Measurements from ENCODE around the gene PLAC8L1. TPM values are rescaled to one million over a fixed set of nuclear protein-coding genes. Genes with fewer than 3 reads are reported as not detected.

PLAC8L1 gene
- total RNA-seq, 1 experiment from 2014 or later: not detected

DNA sequence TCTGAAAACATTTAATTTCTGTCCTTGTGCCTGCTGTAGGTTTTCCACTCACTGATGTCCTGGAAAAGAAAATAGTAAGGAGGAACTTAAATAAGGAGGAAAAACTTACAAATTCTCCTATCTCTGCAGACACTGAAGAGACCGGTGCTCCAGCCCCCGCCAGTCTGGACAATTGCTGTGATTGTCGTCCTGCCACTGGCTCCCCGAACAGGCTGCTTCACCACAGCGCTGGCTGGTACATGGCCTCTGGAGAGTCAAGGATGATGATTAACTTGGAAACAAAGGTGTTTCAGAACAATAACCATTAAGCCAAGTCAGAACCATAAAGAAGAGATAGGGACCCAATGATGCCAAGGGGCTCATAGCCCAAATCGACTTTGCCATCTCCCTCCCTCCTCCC lies 7.3 kb downstream of the PLAC8L1 start:
- no peak for TF ChIP-seq EZH2 (IDR thresholded peaks at IDR 0.05; ENCODE audit: low read depth)
- TF ChIP-seq, protein P1, sequence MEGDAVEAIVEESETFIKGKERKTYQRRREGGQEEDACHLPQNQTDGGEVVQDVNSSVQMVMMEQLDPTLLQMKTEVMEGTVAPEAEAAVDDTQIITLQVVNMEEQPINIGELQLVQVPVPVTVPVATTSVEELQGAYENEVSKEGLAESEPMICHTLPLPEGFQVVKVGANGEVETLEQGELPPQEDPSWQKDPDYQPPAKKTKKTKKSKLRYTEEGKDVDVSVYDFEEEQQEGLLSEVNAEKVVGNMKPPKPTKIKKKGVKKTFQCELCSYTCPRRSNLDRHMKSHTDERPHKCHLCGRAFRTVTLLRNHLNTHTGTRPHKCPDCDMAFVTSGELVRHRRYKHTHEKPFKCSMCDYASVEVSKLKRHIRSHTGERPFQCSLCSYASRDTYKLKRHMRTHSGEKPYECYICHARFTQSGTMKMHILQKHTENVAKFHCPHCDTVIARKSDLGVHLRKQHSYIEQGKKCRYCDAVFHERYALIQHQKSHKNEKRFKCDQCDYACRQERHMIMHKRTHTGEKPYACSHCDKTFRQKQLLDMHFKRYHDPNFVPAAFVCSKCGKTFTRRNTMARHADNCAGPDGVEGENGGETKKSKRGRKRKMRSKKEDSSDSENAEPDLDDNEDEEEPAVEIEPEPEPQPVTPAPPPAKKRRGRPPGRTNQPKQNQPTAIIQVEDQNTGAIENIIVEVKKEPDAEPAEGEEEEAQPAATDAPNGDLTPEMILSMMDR (conservative IDR thresholded peaks at IDR 0.05): no peak
- no peak overlapping the region for H3K27ac ChIP-seq
- POLR2A ChIA-PET (ENCODE audit: unreplicated experiment): no interaction called here

DNA sequence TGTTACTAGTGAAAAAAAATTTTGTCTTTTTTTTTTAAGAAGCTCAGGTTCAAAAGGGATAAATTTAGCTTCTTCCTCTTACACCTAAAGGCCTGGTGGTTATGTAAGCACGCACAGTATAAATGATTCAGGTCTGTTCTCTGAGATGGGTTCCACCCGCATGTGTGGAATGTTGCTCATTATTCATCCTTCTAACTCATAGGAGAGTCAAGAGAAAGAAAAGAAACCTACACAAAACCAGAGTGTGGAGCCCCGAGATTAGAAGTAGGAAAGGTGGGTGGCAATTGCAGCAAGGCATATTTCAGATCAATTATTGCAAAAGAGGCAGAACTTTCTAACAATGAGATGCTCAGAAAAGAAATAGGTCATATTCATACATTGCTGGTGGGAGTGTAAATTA lies 13.5 kb downstream of the PLAC8L1 start:
- no peak overlapping the region for H3K27ac ChIP-seq
- no peaks in the 10 kb centered on the region for H3K27me3 ChIP-seq (ENCODE audit: insufficient read depth, low read depth)
- H3K9me2 ChIP-seq (ENCODE audit: insufficient read depth): 0 out of 2 replicates have a peak, but pooled peaks cover 3% of the 10 kb centered on the region
- no peaks in the 10 kb centered on the region for H3K36me3 ChIP-seq (ENCODE audit: low read depth)
- CTCF ChIA-PET: interaction anchor here (0.6 kb wide), 1 partner anchor 1919 kb away, joined by 5 read pairs; no protein-coding TSS in a partner anchor
- TF ChIP-seq EZH2 (IDR thresholded peaks at IDR 0.05; ENCODE audit: low read depth): no peak
- TF ChIP-seq, protein P1 (conservative IDR thresholded peaks at IDR 0.05): no peak
- no peaks in the 10 kb centered on the region for H3F3A ChIP-seq (ENCODE audit: insufficient read depth, low read depth)
- no peaks in the 10 kb centered on the region for H3K9me3 ChIP-seq (ENCODE audit: insufficient read depth, low read depth)
- no peaks in the 10 kb centered on the region for H3K79me2 ChIP-seq (ENCODE audit: low read depth)
- no peaks in the 10 kb centered on the region for H4K20me1 ChIP-seq (ENCODE audit: insufficient read depth)
- no TSS peak for BruUV-seq (replicated peaks)
- H3K4me2 ChIP-seq: no peak overlapping the region
- peaks cover 8% of the 10 kb centered on the region; the same call in 1 of the 2 replicates for H3K4me1 ChIP-seq (replicated peaks; ENCODE audit: insufficient read depth)
- no peak overlapping the region for H2AFZ ChIP-seq
- no peak overlapping the region for H3K4me3 ChIP-seq
- POLR2A ChIA-PET (ENCODE audit: unreplicated experiment): interaction anchor here (0.7 kb wide), 1 partner anchor 11 kb away, joined by 3 read pairs; no protein-coding TSS in a partner anchor
- intact Hi-C loops (cut with micrococcal nuclease; ENCODE audit: unreplicated experiment): no loop called here
- no peak for DNase-seq

More for the DNA sequence above, 7.3 kb downstream of the PLAC8L1 start:
- H4K20me1 ChIP-seq (ENCODE audit: insufficient read depth): no peaks in the 10 kb centered on the region
- H3F3A ChIP-seq (ENCODE audit: insufficient read depth, low read depth): no peaks in the 10 kb centered on the region
- no peak overlapping the region for H3K4me3 ChIP-seq
- no peaks in the 10 kb centered on the region for H3K27me3 ChIP-seq (ENCODE audit: insufficient read depth, low read depth)
- no peaks in the 10 kb centered on the region for H3K36me3 ChIP-seq (ENCODE audit: low read depth)
- H3K4me1 ChIP-seq (replicated peaks; ENCODE audit: insufficient read depth): no peaks in the 10 kb centered on the region
- no peaks in the 10 kb centered on the region for H3K9me2 ChIP-seq (ENCODE audit: insufficient read depth)
- CTCF ChIA-PET: no interaction called here
- no TSS peak for BruUV-seq (replicated peaks)
- DNase-seq: no peak
- H3K79me2 ChIP-seq (ENCODE audit: low read depth): no peaks in the 10 kb centered on the region
- intact Hi-C loops (cut with micrococcal nuclease; ENCODE audit: unreplicated experiment): no loop called here
- no peak overlapping the region for H3K4me2 ChIP-seq
- no peak overlapping the region for H2AFZ ChIP-seq
- H3K9me3 ChIP-seq (ENCODE audit: insufficient read depth, low read depth): no peaks in the 10 kb centered on the region

DNA sequence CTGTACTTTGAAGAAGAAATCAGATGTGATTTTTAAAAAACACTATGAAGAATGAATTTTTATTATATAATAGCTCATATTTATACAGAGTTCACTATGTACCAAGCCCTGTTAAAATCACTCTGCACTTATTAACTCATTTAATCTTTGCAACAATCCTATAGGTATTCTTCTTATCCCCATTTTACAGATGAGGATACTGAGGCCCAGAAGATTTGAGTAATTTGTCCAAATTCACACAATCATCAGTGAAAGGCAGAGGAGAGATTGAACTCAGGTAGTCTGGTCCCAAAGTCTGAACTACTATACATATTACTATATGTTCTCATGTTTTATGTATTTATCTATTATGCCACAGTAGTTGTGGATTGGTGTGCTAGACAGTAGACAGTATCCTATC lies 16.1 kb downstream of the PLAC8L1 start:
- Histone ChIP-seq H2AFZ (no peak overlapping the region), H3K79me2 (ENCODE audit: low read depth) (no peaks in the 10 kb centered on the region), H3K9me2 (ENCODE audit: insufficient read depth) (0 out of 2 replicates have a peak, but pooled peaks cover 3% of the 10 kb centered on the region), H3K4me2 (no peak overlapping the region), H3K4me3 (no peak overlapping the region), H3K27ac (no peak overlapping the region), H3K36me3 (ENCODE audit: low read depth) (no peaks in the 10 kb centered on the region), H3K4me1 (replicated peaks; ENCODE audit: insufficient read depth) (peaks cover 8% of the 10 kb centered on the region; the same call in 1 of the 2 replicates), H3K27me3 (ENCODE audit: insufficient read depth, low read depth) (no peaks in the 10 kb centered on the region), H3F3A (ENCODE audit: insufficient read depth, low read depth) (no peaks in the 10 kb centered on the region), H3K9me3 (ENCODE audit: insufficient read depth, low read depth) (no peaks in the 10 kb centered on the region), H4K20me1 (ENCODE audit: insufficient read depth) (no peaks in the 10 kb centered on the region)
- CTCF ChIA-PET: no interaction called here
- intact Hi-C loops (cut with micrococcal nuclease; ENCODE audit: unreplicated experiment): no loop called here
- TF ChIP-seq, protein P1 (conservative IDR thresholded peaks at IDR 0.05): no peak
- no peak for TF ChIP-seq EZH2 (IDR thresholded peaks at IDR 0.05; ENCODE audit: low read depth)
- no peak for DNase-seq
- POLR2A ChIA-PET (ENCODE audit: unreplicated experiment): no interaction called here
- BruUV-seq (replicated peaks): no TSS peak
